MM.1S (cell line): ENCODE data around the gene CDX2.

Source experiments
- DNase-seq: peaks from one replicate; pipeline ENCODE4 v3.0.0-alpha.2; 2015
- H2AFZ ChIP-seq: fragments of 300-600 bp; sonication (generic); 2 replicates; pipeline ENCODE4 v1.6.0; 2016; ENCODE audit warnings: antibody characterized with exemption, low read length
- H3F3A ChIP-seq: fragments of 300-600 bp; sonication (generic); 2 replicates; pipeline ENCODE4 v1.6.1; 2016; ENCODE audit warnings: mild to moderate bottlenecking, antibody characterized with exemption, low read length, moderate library complexity, mixed read lengths; ENCODE audit not compliant: insufficient read depth
- H3K27ac ChIP-seq: fragments of 300-600 bp; sonication (generic); 2 replicates; pipeline ENCODE4 v1.5.1; 2016; ENCODE audit warnings: mild to moderate bottlenecking, low read length
- H3K27me3 ChIP-seq: fragments of 300-600 bp; sonication (generic); replicated peaks from 2 replicates; pipeline ENCODE4 v1.6.0; 2016; ENCODE audit warnings: low read length; ENCODE audit not compliant: insufficient read depth
- H3K36me3 ChIP-seq: fragments of 300-600 bp; sonication (generic); replicated peaks from 2 replicates; pipeline ENCODE4 v1.6.1; 2016; ENCODE audit warnings: mild to moderate bottlenecking, low read length, mixed read lengths; ENCODE audit not compliant: insufficient read depth
- H3K4me1 ChIP-seq: fragments of 300-600 bp; sonication (generic); 2 replicates; pipeline ENCODE4 v1.6.1; 2016; ENCODE audit warnings: low read length, mixed read lengths
- H3K4me2 ChIP-seq: fragments of 300-600 bp; sonication (generic); 2 replicates; pipeline ENCODE4 v1.6.0; 2016; ENCODE audit warnings: low read depth, low read length
- H3K4me3 ChIP-seq: fragments of 300-600 bp; sonication (generic); 2 replicates; pipeline ENCODE4 v1.5.1; 2016; ENCODE audit warnings: low read length, mixed read lengths
- H3K79me2 ChIP-seq: fragments of 300-600 bp; sonication (generic); 2 replicates; pipeline ENCODE4 v1.6.1; 2016; ENCODE audit warnings: mixed run types, low read length, mixed read lengths
- H3K9ac ChIP-seq: fragments of 300-600 bp; sonication (generic); 2 replicates; pipeline ENCODE4 v1.6.1; 2016; ENCODE audit warnings: low read length, mixed read lengths
- H3K9me2 ChIP-seq: fragments of 300-600 bp; sonication (generic); replicated peaks from 2 replicates; pipeline ENCODE4 v1.6.1; 2016; ENCODE audit warnings: mild to moderate bottlenecking, low read length, mixed read lengths; ENCODE audit not compliant: insufficient read depth
- H3K9me3 ChIP-seq: fragments of 300-600 bp; sonication (generic); replicated peaks from 2 replicates; pipeline ENCODE4 v1.6.1; 2016; ENCODE audit warnings: mild to moderate bottlenecking, low read length, mixed read lengths; ENCODE audit not compliant: insufficient read depth
- H4K20me1 ChIP-seq: fragments of 300-600 bp; sonication (generic); 2 replicates; pipeline ENCODE4 v1.6.1; 2016; ENCODE audit warnings: mild to moderate bottlenecking, low read length, moderate library complexity, mixed read lengths; ENCODE audit not compliant: insufficient read depth
- EZH2 ChIP-seq: fragments of 300-600 bp; sonication (generic); optimal IDR thresholded peaks from 2 replicates; pipeline ENCODE3; 2017; ENCODE audit warnings: low read depth, mild to moderate bottlenecking, antibody characterized with exemption, low read length, mixed read lengths
- EZH2phosphoT487 ChIP-seq: fragments of 300-600 bp; sonication (generic); IDR thresholded peaks from 2 replicates; pipeline ENCODE4 v1.6.1; 2018; ENCODE audit warnings: antibody characterized with exemption, low read length
- TF ChIP-seq, protein P1 (sequence below): fragments of 300-600 bp; sonication (generic); IDR thresholded peaks from 2 replicates; pipeline ENCODE4 v1.5.1; 2016; ENCODE audit warnings: antibody characterized with exemption, low read length, mixed read lengths

The CDX2 gene

DNA sequence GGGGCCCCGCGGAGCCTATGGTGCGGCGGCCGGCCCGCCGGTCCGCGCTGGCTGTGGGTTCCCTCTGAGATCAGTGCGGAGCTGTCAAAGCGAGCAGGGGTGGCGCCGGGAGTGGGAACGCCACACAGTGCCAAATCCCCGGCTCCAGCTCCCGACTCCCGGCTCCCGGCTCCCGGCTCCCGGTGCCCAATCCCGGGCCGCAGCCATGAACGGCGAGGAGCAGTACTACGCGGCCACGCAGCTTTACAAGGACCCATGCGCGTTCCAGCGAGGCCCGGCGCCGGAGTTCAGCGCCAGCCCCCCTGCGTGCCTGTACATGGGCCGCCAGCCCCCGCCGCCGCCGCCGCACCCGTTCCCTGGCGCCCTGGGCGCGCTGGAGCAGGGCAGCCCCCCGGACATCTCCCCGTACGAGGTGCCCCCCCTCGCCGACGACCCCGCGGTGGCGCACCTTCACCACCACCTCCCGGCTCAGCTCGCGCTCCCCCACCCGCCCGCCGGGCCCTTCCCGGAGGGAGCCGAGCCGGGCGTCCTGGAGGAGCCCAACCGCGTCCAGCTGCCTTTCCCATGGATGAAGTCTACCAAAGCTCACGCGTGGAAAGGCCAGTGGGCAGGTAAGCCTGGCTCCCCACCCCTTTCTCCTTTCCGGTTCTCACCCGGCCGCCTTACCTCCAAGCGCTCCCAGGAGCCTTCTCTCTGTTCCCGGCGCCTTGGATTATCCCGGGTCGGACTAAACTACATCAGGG is 49.0 kb downstream of the CDX2 start, which contains the start of gene PDX1:
PDX1 (plus strand) TSS at position 67 of the 743 bp plus-strand sequence; CDS start at position 206, 139 bp downstream.
- Histone ChIP-seq H3K4me1 (no peaks in the 10 kb centered on the region), H2AFZ (no peak within 1 kb of the TSS), H3K79me2 (no peaks in the 10 kb centered on the region), H3K36me3 (no peaks in the 10 kb centered on the region), H3K4me3 (no peak within 1 kb of the TSS), H3K27me3 (peaks cover 29% of the 10 kb centered on the region), H3K4me2 (no peak within 1 kb of the TSS), H3K27ac (no peak within 1 kb of the TSS), H3K9me3 (no peaks in the 10 kb centered on the region), H3K9ac (no peak within 1 kb of the TSS), H3K9me2 (no peaks in the 10 kb centered on the region), H4K20me1 (no peaks in the 10 kb centered on the region), H3F3A (no peaks in the 10 kb centered on the region)
- TF ChIP-seq EZH2phosphoT487, result no peak
- TF ChIP-seq EZH2, result no peak
- TF ChIP-seq, protein P1, sequence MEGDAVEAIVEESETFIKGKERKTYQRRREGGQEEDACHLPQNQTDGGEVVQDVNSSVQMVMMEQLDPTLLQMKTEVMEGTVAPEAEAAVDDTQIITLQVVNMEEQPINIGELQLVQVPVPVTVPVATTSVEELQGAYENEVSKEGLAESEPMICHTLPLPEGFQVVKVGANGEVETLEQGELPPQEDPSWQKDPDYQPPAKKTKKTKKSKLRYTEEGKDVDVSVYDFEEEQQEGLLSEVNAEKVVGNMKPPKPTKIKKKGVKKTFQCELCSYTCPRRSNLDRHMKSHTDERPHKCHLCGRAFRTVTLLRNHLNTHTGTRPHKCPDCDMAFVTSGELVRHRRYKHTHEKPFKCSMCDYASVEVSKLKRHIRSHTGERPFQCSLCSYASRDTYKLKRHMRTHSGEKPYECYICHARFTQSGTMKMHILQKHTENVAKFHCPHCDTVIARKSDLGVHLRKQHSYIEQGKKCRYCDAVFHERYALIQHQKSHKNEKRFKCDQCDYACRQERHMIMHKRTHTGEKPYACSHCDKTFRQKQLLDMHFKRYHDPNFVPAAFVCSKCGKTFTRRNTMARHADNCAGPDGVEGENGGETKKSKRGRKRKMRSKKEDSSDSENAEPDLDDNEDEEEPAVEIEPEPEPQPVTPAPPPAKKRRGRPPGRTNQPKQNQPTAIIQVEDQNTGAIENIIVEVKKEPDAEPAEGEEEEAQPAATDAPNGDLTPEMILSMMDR, result no peak
- no peak for DNase-seq

DNA sequence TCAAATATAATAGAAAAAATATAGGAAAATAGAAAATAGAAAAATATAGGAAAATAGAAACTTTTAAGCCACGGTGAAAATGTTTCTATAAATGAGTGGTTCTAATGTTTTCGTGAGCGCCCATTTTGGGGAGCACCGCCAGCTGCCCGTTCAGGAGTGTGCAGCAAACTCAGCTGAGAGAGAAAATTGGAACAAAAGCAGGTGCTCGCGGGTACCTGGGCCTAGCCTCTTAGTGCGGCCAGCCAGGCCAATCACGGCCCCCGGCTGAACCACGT is 49.5 kb downstream of the CDX2 start:
- Histone ChIP-seq H3K9me2 (no peaks in the 10 kb centered on the region), H3K4me3 (no peak overlapping the region), H4K20me1 (no peaks in the 10 kb centered on the region), H3K4me1 (no peaks in the 10 kb centered on the region), H3F3A (no peaks in the 10 kb centered on the region), H3K27ac (no peak overlapping the region), H3K27me3 (peaks cover 29% of the 10 kb centered on the region), H3K4me2 (no peak overlapping the region), H3K79me2 (no peaks in the 10 kb centered on the region), H3K9ac (no peak overlapping the region), H3K36me3 (no peaks in the 10 kb centered on the region), H3K9me3 (no peaks in the 10 kb centered on the region), H2AFZ (no peak overlapping the region)
- DNase-seq, result no peak
- TF ChIP-seq EZH2 (no peak), EZH2phosphoT487 (no peak)
- TF ChIP-seq, protein P1, result no peak

DNA sequence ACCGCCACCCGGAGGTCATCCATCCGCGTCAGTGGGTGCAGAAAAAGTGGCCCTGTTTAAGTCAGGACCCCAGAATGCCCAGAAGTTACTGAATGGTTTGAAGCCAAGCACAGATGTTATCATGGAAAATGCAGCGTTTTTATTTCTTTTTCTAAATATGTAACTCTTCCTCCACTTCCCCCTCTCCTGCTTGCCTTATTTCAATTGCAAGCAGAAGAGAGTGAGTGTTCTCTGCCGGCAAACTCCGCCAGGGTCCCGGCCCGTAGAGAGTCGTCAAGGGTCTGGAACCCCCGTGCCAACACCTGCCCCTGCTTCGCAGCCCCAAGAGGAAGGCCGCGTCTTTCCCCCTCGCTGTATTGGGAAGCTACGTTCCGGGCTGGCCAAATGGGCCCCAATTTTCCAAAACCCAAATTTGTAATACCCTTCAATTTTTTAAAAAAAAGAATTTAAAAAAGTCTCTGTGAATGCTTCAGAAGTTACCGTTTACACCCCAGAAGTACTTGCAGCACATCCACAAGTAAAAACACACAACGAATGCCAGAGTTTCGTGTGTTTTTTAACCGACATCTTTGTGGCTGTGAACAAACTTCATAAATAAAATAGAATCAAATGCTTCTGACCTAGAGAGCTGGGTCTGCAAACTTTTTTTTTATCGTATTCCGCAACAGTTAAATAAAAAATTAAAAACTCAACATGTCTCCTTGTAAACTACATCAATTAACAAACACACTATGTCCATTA is 50.0 kb downstream of the CDX2 start:
- DNase-seq, result no peak
- Histone ChIP-seq H3K4me3 (no peak overlapping the region), H3K79me2 (no peaks in the 10 kb centered on the region), H3K27me3 (peaks cover 29% of the 10 kb centered on the region), H3K27ac (no peak overlapping the region), H4K20me1 (no peaks in the 10 kb centered on the region), H3K4me2 (no peak overlapping the region), H3K36me3 (no peaks in the 10 kb centered on the region), H3K4me1 (no peaks in the 10 kb centered on the region), H3K9ac (no peak overlapping the region), H3K9me3 (no peaks in the 10 kb centered on the region), H3K9me2 (no peaks in the 10 kb centered on the region), H3F3A (no peaks in the 10 kb centered on the region), H2AFZ (no peak overlapping the region)
- TF ChIP-seq EZH2 (no peak), EZH2phosphoT487 (no peak)
- TF ChIP-seq, protein P1, result no peak
